Liver (tissue), 9 donors: ENCODE data around the gene DNAJB6. TPM values are rescaled to one million over a fixed set of nuclear protein-coding genes. Genes with fewer than 3 reads are reported as not detected.

Source experiments
- DNase-seq: peaks from one replicate; pipeline ENCODE4 v3.0.0-alpha.2; 2017; ENCODE audit warnings: low spot score
- H3K27ac ChIP-seq, 2 donors: one replicate each; pipeline ENCODE4 v1.7.0; 2013; ENCODE audit warnings: inconsistent platforms in 2 of 2, low read length in 2 of 2, control low read depth in 1 of 2, low read depth in 1 of 2, mild to moderate bottlenecking in 1 of 2
- H3K27me3 ChIP-seq, 4 donors: one replicate each; pipeline versions ENCODE4 v1.6.1 to v1.7.0; 2013; ENCODE audit warnings: low read length in 3 of 4, inconsistent platforms in 1 of 4, mild to moderate bottlenecking in 1 of 4, moderate library complexity in 1 of 4; ENCODE audit not compliant: control insufficient read depth in 4 of 4, insufficient read depth in 4 of 4
- H3K36me3 ChIP-seq, 4 donors: one replicate each; pipeline versions ENCODE4 v1.6.1 to v1.7.0; 2013; ENCODE audit warnings: low read length in 3 of 4, mild to moderate bottlenecking in 3 of 4, low read depth in 1 of 4, moderate library complexity in 1 of 4; ENCODE audit not compliant: control insufficient read depth in 4 of 4, insufficient read depth in 3 of 4
- H3K4me1 ChIP-seq, 4 donors: one replicate each; pipeline versions ENCODE4 v1.6.1 to v1.7.0; 2013; ENCODE audit warnings: low read length in 3 of 4, mild to moderate bottlenecking in 3 of 4, moderate library complexity in 1 of 4; ENCODE audit not compliant: control insufficient read depth in 4 of 4, insufficient read depth in 4 of 4
- H3K4me3 ChIP-seq, 3 donors: one replicate each; pipeline versions ENCODE4 v1.6.1 to v1.7.0; 2013; ENCODE audit warnings: low read length in 3 of 3, control low read depth in 1 of 3, low read depth in 1 of 3, mild to moderate bottlenecking in 1 of 3
- H3K9ac ChIP-seq, 2 donors: one replicate each; pipeline ENCODE4 v1.7.0; 2013; ENCODE audit warnings: low read length in 2 of 2, mild to moderate bottlenecking in 2 of 2, moderate library complexity in 2 of 2, control low read depth in 1 of 2, low read depth in 1 of 2
- H3K9me3 ChIP-seq, 4 donors: one replicate each; pipeline versions ENCODE4 v1.6.1 to v1.7.0; 2013; ENCODE audit warnings: low read length in 3 of 4; ENCODE audit not compliant: control insufficient read depth in 4 of 4
- ATF3 ChIP-seq: IDR thresholded peaks from 2 replicates; pipeline ENCODE4 v1.6.1; 2016; ENCODE audit warnings: antibody characterized with exemption
- EGR1 ChIP-seq, 2 donors: IDR thresholded peaks; 2 replicates each; pipeline ENCODE4 v1.6.1; 2016 to 2018; ENCODE audit warnings: antibody characterized with exemption in 2 of 2, low read depth in 2 of 2
- FOXA1 ChIP-seq: IDR thresholded peaks from 2 replicates; pipeline ENCODE4 v1.6.1; 2016; ENCODE audit warnings: antibody characterized with exemption
- FOXA2 ChIP-seq: IDR thresholded peaks from 2 replicates; pipeline ENCODE4 v1.6.1; 2016; ENCODE audit warnings: antibody characterized with exemption
- GABPA ChIP-seq, 2 donors: IDR thresholded peaks in 1 of 2; conservative IDR thresholded peaks in 1 of 2; 2 replicates each; pipeline ENCODE4 v1.6.1; 2016; ENCODE audit warnings: antibody characterized with exemption in 2 of 2, mild to moderate bottlenecking in 1 of 2, moderate library complexity in 1 of 2
- HNF4G ChIP-seq: IDR thresholded peaks from 2 replicates; pipeline ENCODE4 v1.6.1; 2016; ENCODE audit warnings: antibody characterized with exemption
- NR2F2 ChIP-seq: IDR thresholded peaks from 2 replicates; pipeline ENCODE4 v1.6.1; 2016; ENCODE audit warnings: antibody characterized with exemption
- RAD21 ChIP-seq, 2 donors: IDR thresholded peaks; 2 replicates each; pipeline ENCODE4 v1.6.1; 2016; ENCODE audit warnings: antibody characterized with exemption in 2 of 2, mild to moderate bottlenecking in 2 of 2
- REST ChIP-seq: IDR thresholded peaks from 2 replicates; pipeline ENCODE4 v1.6.1; 2016; ENCODE audit warnings: antibody characterized with exemption, mild to moderate bottlenecking
- SP1 ChIP-seq: IDR thresholded peaks from 2 replicates; pipeline ENCODE4 v1.6.1; 2018; ENCODE audit warnings: antibody characterized with exemption, mild to moderate bottlenecking
- TAF1 ChIP-seq: conservative IDR thresholded peaks from 2 replicates; pipeline ENCODE4 v1.6.1; 2016; ENCODE audit warnings: antibody characterized with exemption, mild to moderate bottlenecking
- YY1 ChIP-seq: IDR thresholded peaks from 2 replicates; pipeline ENCODE4 v1.6.1; 2016; ENCODE audit warnings: antibody characterized with exemption, mild to moderate bottlenecking
- WGBS: extraction: QIAGEN DNeasy Blood & Tissue Kit; methylation state at CpG from one replicate; pipeline ENCODE4 v1.1.7; 2013; 5-methylcytosine and 5-hydroxymethylcytosine counted together
- polyA plus RNA-seq, 2 donors: library from polyadenylated mRNA; stranded (reverse) in 1 of 2; unstranded in 1 of 2; fragments of 200-250 nt in 1 of 2; fragments of >200 nt in 1 of 2; fragmentation: Nextera tagmentation in 1 of 2; extraction: Ambion mirVana in 1 of 2; gene quantifications; one replicate each; pipeline versions ENCODE4 v1.2.1 to v1.2.3, GENCODE V29; 2013 to 2015
- total RNA-seq, 2 donors: library from RNA; depleted of rRNA; stranded (reverse); fragments of >200 nt; gene quantifications; one replicate each; pipeline ENCODE4 v1.2.3, GENCODE V29; 2014
- TF ChIP-seq, protein P1 (sequence below): IDR thresholded peaks from 2 replicates; pipeline ENCODE4 v1.6.1; 2016; ENCODE audit warnings: antibody characterized with exemption
- donor health status: healthy.
- donor health status: healthy.
- donor health status: healthy.
- donor health status: healthy.
- donor health status: healthy.

The DNAJB6 gene
- total and polyA plus RNA-seq, 4 donors: 26.5 to 46.6 (median 42.4) TPM

- TF ChIP-seq GABPA (IDR thresholded peaks at IDR 0.05 in 1 of 2, conservative IDR thresholded peaks at IDR 0.05 in 1 of 2) (no peak), FOXA1 (no peak), NR2F2 (no peak), FOXA2 (no peak), EGR1 (IDR thresholded peaks at IDR 0.05; ENCODE audit: low read depth in 2 of 2) (no peak)
Observed at GRCh38 chr7:157439149-157439548, 102.3 kb downstream of the DNAJB6 start (continued).

GRCh38 chr7:157439761-157440160 is 103.0 kb downstream of the DNAJB6 start:
- TF ChIP-seq YY1 (no peak), REST (no peak), RAD21 (IDR thresholded peaks at IDR 0.05) (no peak), NR2F2 (no peak), SP1 (no peak), FOXA2 (no peak)
- Histone ChIP-seq H3K27ac (no peak overlapping the region), H3K9ac (no peak overlapping the region), H3K4me1 (no peaks in the 10 kb centered on the region), H3K27me3 (no peaks in the 10 kb centered on the region), H3K4me3 (no peak overlapping the region), H3K36me3 (no peaks in the 10 kb centered on the region), H3K9me3 (no peaks in the 10 kb centered on the region)
- no peak for DNase-seq
- 64% methylated on average over 3 of the region's 3 CpGs for WGBS

GRCh38 chr7:157440346-157441022 is 103.7 kb downstream of the DNAJB6 start:
- no peaks in the 10 kb centered on the region for H3K36me3 ChIP-seq
- TF ChIP-seq, protein P1, sequence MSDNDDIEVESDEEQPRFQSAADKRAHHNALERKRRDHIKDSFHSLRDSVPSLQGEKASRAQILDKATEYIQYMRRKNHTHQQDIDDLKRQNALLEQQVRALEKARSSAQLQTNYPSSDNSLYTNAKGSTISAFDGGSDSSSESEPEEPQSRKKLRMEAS: no peak
- TF ChIP-seq GABPA (IDR thresholded peaks at IDR 0.05 in 1 of 2, conservative IDR thresholded peaks at IDR 0.05 in 1 of 2) (no peak), NR2F2 (no peak), FOXA2 (no peak), TAF1 (no peak), EGR1 (IDR thresholded peaks at IDR 0.05; ENCODE audit: low read depth in 2 of 2) (no peak), ATF3 (no peak), REST (no peak), HNF4G (no peak), YY1 (no peak)
- H3K9ac ChIP-seq: no peak overlapping the region
- H3K27me3 ChIP-seq: no peaks in the 10 kb centered on the region
- 87% methylated on average over 22 of the region's 22 CpGs for WGBS
- no peak for DNase-seq
- H3K4me3 ChIP-seq: no peak overlapping the region
- no peaks in the 10 kb centered on the region for H3K4me1 ChIP-seq
- H3K9me3 ChIP-seq: no peaks in the 10 kb centered on the region
- H3K27ac ChIP-seq: no peak overlapping the region
